Islet of Langerhans (tissue), 1 donor: ENCODE data around the gene PPP3CA.

Experiments used
- FAIRE-seq: peaks from one replicate; lab custom pipeline; 2011; peaks lifted over from hg19 to GRCh38; lab: Jason Lieb, UNC

The PPP3CA gene

DNA sequence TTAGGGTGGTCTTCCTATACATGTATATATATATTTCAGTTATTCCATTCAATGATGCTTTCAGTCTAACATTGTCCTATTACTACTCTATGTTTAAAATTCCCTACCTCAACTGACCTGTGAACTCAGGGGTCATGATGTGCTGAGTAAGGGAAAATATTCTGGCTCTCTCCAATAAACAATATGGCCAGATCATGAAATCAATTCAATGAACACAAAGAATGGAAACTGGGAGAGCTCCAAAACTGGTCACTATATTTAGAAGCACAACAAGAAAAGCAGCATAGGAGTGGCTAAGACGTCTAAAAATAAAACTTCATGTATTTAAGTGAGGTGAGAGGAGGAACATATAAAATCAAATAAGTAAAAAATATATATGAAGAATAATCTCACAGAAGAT lies 304.5 kb downstream of the PPP3CA start:
- FAIRE-seq = no peak

DNA sequence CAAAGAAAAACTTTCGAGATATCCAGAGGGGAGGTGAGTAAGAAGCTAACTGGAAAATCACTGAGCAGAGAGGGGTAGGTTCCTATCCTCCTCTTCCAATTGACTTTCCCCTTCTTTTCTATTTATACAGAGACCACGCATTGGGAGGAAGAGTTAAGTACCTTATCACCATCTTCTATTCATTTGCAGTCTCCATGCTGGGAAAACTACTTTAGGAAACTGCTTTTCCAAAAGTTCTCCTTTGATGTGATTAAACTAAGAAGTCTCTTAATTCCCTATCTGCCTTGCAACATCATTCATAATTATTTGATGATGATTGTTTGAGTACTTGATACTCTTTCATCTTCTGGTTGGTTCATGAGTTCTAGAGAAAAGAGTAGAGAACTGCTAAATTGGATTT lies 306.6 kb downstream of the PPP3CA start:
- FAIRE-seq = no peak

DNA sequence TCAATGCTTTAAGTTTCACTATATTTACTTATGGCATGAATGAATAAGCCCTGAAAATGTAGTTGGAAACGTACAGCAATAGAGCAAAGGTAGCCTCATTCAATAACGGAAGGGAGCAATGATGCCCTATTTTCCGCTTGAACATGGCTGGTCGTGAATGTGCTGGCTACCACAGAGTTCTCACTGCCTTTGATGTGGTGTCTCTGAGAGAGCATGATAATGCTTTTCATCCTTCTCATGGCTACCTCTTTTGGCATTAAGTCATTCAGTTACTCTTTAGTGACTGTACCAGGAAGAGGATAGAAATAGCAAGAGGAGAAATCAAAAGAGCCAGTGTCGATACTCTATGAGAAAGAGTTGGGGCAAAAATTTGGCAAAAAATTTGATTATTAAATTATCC lies 308.0 kb downstream of the PPP3CA start:
- no peak for FAIRE-seq

DNA sequence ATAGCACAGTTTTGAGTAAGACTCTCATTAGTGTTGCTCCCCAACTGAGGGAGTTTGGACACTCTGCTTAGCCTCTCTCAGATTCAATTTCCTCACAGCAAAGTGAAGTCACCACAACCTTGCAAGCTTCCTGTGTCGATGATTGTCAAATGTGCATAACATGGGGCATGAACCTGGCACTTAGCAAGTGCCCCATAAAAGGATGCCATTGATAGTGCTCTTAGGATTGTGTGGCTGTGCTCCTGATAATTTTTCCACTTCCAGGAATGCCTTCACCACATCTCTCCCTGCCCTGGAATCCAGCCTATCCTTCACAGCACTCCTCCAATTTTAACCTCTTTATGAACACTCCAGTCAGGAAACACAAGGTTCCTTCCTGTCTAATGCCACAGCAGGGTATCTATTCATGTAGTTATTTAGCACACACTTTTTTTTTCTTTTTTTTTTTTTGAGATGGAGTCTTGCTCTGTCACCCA lies 309.4 kb downstream of the PPP3CA start:
- FAIRE-seq = no peak

DNA sequence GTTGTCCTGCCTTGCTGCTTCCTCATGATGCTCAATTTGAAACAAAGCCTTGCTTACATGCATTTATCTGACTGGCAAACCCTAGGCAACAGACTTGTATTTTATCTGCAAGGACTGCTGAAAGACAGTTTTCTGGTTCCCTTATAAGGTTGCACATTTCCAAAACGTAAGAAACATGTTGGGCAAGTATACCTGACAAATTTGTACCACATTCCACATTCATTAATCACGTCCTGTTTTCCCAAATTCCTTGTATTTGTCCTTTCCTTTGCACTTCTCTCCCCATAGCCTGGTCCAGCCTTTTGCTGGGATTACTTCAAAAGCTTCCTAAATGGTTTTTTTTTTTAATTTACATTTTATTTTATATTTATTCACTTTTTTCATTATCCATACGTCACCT lies 310.1 kb downstream of the PPP3CA start:
- no peak for FAIRE-seq

DNA sequence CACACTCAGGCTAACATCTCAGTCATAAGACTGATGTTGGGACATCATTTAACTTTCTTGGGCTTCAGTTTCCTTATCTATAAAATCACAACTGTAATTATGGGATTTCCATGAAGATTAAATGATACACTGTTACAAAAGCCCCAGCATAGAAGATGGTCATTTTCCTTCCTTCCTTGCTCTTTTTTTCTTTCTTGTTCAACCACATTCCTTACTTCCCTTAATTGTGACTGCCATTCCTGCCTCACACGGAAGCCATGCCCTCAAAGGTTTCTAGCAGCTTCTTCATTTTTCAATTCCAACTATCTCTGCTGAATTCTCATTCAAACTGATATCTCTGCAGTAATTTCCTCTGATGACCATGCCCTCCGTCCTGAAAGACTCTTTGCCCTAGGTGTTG lies 311.8 kb downstream of the PPP3CA start:
- no peak for FAIRE-seq

DNA sequence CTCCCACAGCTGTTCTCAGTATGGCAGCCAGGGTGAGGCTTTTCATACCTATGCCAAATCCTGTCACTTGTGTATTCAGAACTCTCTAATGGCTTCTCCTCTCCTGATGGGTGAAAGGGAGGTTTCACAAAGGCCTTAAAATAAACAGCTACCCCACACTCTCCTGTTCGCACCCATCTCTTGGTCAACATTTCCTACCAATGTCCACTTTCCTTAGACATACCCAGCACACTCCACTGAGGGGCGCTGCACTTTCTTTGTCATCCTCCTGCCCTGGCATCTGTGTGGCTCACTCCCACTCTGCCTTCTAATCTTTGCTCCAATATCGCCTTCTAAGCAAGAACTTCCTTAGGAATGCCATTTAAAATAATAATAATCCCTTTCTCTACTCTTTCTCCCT lies 313.3 kb downstream of the PPP3CA start:
- FAIRE-seq = no peak

DNA sequence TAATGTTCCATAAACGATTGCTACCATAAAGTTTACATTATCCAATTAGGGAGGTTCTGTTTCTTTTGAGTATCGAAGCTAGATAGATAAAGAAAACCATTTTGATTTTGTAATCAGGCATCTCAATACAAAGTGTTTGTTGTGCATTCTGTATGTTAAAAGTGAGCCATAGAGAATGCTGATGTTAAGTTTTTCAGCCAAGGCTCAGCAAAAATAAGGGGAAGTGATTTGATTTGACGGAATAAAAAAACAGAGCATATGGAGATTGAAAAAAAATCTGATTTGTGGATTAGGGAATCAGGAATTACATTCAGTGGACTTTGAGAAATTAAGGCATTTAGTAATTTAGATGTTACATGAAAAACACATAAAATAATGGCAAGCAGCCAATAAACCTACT lies 314.8 kb downstream of the PPP3CA start:
- no peak for FAIRE-seq

DNA sequence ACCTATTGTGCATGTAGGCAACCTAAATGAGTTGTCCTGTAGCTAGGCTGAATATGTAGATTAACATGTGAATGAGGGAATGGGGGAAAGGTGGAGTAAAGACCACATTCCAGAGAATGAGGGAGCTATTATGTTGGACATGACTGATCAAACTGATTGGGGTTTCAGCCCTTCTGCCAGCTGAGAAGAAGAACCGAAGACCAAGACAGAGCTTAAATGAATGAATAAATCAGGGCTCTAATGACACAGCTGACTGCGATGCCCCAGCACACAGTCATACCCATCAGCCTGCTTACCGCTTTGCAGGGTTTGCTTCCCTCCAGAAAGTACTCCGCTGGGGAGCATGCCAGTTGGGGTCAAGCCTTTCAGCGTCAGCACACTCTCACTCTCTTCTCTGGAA lies 315.4 kb downstream of the PPP3CA start:
- no peak for FAIRE-seq

DNA sequence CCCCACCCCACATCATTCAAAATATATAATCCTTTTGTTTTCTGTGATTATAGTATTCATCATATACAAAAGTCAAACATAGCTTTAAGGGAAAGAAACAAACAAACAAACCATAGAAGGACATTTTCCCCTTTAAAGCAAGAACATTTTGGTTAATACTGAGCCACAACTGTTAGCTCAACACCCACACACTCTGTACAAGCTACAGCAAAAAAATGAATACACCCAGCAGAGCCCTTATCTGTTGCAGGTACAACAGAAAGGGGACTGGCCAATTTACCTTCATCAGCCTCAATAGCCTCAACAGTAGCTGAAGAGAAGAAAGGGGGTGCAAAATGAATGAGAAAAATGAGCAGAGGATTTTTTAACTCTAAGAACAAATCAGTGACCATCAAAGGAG lies 318.4 kb downstream of the PPP3CA start:
- FAIRE-seq = no peak

DNA sequence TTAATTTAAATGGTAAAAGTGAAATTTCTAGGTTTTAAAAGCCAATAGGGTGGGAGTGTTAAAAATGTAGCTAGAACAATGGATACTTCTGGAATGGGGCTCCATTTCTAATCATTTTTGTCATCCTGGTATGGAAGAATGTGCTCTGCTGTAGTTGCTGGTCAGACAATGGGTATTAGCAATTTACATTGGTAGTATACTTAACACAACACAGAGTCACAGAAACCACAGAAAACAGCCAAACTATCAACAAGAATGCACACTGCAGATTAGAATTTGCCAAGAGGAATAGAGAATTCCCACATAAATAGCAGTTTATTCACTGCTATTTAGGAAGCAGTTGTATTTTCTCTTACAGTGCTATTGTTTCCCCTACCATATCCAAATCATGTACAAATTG lies 319.6 kb downstream of the PPP3CA start:
- no peak for FAIRE-seq

DNA sequence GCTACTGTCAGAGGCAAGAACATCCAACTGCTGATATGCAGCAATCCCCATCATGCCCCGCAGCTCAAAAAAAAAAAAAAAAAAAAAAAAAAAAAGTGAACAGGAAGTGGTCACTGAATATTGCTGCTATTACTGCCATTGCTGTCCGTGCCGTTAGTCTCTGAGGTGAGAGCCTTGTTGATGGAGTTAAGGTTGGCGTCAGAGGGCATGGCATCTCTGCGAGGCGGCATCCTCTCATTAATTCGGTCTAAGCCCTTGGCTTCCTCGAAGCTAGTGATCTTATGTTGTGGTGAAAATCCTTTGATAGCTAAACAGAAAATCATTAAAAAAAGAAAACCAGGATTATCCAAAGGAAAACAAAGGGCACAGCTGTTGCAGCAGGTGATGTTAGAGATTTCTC lies 321.6 kb downstream of the PPP3CA start:
- no peak for FAIRE-seq

DNA sequence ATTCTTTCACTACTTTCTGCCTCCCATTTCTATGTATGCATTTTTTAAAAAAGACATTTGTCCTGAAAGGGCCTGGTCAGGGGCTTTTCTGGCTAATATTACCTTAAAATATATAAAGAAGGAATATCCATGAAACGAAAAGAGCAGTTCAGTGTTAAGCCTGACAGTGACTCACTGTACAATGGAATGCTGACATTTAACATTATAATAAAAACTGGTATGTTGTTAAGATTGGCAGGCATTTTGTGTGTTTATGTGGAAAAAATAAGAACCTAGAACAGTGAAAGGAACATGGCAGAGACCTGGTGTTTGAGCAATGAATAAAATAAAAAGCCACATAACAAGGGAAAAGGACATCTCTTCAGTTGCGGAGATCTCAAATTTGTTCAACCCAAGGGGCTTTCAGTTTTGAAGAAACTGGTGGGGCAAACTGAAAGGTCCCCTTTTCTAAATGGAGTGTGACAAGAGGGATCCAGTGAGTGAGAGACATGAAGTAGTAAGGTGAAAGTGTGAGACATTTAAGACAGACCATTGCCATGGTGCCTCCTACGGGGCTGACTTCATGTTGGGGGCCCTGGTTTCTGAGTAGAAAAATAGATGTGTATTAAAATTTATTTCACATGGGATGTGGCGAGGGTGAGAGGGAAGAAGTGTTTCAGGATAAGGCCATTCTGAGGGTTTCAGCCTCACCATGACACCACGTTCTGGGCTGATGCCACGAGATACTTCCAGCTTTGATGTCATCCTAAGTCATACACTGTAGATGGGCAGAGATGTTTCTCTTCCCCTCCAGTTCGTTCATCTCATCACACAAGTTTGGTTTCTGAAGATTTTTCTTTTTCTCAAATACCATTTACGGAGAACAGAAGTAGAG lies 324.9 kb downstream of the PPP3CA start:
- FAIRE-seq = no peak

DNA sequence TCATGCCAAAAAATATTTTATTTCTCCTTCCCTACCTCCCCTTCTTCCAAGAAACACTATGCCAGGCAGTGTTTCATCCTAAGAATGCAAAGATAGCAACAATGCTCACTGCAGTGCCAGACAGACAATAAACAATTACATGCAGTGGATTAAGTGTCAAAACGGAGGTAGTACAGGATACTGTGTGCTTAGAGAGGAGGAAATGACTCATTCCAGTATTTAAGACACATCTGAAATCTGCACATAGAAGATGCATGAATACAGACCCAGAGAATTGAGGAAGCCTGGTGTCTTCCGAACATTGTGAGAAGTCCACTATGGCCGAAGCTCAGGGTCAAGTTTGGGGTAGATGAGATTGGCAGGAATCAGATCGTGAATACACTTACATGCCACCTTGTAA lies 326.4 kb downstream of the PPP3CA start:
- no peak for FAIRE-seq

DNA sequence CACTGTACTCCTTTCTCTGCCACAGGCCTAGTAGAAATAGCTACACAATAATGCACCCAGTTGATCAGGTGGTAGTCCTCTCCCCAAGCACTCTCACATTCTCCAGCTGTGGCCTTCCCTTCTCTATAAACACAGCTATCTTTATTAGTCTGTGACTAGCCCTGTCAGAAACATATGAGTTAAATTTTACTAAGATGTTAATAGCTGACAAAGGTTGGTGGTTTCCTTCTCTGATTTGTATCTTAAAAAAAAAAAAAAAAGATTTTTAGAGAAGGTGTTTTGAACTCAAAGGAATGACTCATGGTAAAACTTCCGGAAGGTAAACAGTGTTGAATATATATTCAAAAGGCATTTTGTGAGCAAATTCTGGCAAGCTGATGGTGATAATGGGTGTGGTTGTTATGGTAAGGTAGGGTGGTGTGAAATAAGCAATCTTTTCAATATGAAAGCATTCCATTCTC lies 327.4 kb downstream of the PPP3CA start:
- FAIRE-seq = no peak

DNA sequence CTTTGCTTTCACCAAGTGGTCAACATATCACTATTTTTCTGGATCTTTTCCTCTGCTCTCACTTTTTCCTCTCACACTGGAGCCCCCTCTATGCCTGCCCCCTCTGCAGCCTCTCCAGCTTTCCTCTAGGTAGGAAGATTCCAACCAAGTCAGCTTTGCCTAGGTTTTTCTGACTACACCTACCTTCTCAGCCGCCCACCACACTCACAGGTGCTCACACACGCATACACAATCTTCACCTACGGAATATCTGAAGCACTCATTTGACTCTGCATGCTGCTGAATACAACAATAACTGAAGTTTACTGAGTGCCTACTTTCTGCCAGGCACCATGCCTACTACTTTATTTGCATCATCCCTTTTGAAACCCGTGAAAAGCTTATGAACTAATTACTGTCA lies 328.0 kb downstream of the PPP3CA start:
- no peak for FAIRE-seq

DNA sequence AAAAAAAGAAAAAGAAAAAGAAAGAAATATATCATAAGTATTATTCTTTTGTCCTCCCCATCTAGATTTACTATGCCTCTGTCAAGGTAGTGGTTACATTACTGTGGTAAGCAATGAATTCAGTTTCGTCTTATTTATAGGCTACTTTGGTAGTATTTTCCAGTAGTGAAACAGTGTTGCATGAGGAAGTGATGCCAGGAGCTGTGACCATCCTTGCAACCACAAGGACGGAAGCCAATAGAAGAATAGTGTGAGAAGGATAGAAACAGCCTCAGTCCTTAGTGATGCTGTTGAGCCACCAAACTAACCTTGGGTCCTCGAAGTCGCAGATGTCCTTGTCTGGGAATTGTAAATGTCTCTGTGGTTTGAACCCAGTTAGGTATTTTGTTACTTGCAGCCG lies 328.5 kb downstream of the PPP3CA start:
- FAIRE-seq = no peak

DNA sequence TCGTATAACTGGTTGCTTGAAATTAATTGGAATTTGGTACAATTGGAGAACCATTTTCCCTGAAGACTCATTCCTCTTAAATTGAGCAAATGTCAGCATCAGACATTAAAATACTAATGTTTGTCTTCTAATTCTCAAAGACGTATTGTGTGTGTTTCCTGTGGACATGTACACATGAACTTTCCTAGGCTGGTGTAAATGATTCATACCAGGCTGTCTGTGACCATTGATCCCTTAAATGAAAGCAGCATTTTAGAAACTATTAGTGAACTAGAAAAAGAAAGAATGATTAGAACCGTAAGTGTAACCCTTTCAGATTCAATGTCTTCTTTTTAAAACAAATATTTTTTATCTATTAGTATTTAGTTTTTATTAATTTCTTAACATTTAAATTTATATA lies 332.9 kb downstream of the PPP3CA start:
- FAIRE-seq = no peak

DNA sequence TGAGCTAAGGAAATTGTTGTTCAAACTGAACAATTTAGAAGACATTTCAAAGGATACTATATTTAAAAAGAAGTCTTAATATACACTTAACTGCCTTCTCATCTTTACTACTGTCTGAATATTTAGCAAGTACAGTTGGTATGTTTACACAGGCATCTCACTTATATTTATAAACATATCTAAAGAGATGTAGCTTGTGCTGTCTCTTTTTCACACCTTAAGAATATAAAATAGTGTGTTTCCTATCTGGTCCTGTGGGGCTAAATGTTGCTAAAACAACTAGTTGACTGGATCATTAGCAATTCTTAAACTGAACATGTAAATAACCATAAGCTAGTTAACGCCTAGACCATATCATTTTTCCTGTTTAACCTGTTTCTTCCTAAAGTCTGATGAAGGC lies 336.3 kb downstream of the PPP3CA start:
- FAIRE-seq = no peak

DNA sequence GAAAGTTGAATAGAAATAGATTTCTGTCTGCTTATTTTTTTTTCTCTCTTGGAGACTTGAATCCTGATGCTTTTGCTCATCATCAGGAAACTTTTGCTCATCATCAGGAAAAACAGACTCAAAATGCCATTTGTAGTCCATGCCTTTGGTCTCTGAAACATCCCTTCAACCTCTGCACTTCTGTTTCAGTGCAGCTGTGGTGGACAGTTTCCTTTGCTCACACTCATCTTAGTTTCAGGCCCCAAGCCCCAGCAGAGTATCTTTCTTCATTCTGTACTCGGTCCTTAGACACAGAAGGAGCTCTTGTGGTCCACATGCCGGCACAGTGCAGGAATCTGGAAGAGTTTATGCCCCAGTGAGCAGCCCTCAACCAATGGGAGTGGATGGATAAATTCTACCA lies 337.9 kb downstream of the PPP3CA start:
- no peak for FAIRE-seq

DNA sequence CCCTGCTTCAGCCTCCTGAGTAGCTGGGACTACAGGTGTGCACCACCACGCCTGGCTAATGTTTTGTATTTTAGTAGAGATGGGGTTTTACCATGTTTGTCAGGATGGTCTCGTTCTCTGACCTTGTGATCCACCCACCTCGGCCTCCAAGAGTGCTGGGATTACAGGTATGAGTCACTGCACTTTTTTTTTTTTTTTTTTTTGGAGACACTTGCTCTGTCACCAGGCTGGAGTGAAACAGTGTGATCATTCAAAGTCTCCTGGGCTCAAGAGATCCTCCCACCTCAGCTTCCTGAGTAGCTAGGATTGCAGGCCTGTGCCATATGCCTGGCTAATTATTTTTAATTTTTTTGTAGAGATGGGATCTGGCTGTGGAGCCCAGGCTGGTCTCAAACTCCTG lies 338.8 kb downstream of the PPP3CA start:
- no peak for FAIRE-seq

DNA sequence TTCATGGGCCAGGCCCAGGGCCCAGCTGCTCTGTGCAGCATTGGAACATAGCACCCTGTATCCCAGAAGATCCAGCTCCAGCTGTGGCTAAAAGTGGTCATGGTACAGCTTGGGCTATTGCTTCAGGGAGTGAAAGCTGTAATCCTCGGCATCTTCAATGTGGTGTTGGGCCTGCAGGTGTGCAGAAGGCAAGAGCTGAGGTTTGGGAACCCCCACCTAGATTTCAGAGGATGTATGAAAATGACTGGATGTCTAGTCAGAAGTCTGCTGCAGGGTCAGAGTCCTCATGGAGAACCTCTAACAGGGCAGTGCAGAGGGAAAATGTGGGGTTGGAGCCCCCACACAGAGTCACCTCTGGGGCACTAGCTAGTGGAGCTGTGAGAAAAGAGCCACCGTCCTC lies 341.7 kb downstream of the PPP3CA start:
- FAIRE-seq = no peak

DNA sequence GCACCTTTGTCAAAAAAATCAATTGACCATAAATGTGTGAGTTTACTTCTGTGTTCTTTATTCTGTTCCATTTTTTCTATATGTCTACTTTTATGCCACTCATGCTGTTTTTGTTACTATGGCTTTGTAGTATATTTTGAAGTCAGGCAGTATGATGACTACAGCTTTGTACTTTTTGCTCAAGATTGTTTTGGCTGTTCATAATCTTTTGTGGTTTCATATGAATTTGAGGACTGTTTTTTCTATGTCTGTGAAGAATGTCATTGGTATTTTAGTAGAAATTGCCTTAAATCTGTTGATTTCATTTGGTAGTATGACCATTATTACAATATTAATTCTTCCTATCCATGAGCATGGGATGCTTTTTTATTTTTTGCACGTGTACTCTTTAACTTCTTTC lies 346.8 kb downstream of the PPP3CA start:
- no peak for FAIRE-seq

DNA sequence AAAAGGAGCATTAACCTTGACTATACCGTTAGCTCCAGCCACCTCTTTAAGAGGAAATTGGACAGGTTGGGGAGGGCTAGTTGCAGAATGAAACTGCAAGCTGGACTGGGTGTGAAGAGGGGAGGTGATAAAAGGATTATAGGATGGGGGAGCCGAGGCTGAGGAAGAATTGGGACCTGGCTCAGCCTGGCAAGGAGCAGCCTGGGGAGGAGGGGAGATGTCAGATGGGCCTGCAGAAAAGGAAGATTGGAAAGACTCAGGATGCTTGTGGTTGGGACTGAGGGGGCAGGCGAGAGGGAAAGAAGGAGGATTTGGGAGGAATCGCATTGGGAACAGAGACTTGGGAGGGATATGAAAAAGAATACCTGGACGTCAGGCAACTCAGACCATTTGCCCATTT lies 351.7 kb downstream of the PPP3CA start:
- no peak for FAIRE-seq
